ENCODE results near the gene ABCC2. TPM values are rescaled to one million over a fixed set of nuclear protein-coding genes. Genes with fewer than 3 reads are reported as not detected.

ABCC2 gene
- total RNA-seq, 2 experiments from 2014 or later = 0.62 to 1.6 TPM

GRCh38 chr10:99754670-99755069 is 27.8 kb upstream of the ABCC2 start:
- intact Hi-C loops (cut with DNase I, micrococcal nuclease) = no loop called here
- H3K4me1 Mint-ChIP-seq = no peaks in the 10 kb centered on the region
- H3K27me3 Mint-ChIP-seq = no peaks in the 10 kb centered on the region
- H3K27ac Mint-ChIP-seq = no peak overlapping the region
- CTCF ChIA-PET = no interaction called here
- DNase-seq (no peak), ATAC-seq (no peak)
- H3K9me3 Mint-ChIP-seq (ENCODE audit: low read depth) = no peaks in the 10 kb centered on the region
- H3K36me3 Mint-ChIP-seq (ENCODE audit: low read depth) = peaks cover 75% of the 10 kb centered on the region
- POLR2A ChIA-PET = no interaction called here
- no peak overlapping the region for H3K4me3 Mint-ChIP-seq

- Mint-ChIP-seq H3K27me3 (no peaks in the 10 kb centered on the region), H3K9me3 (ENCODE audit: low read depth) (no peaks in the 10 kb centered on the region), H3K4me3 (no peak overlapping the region), H3K36me3 (ENCODE audit: low read depth) (peaks cover 76% of the 10 kb centered on the region), H3K4me1 (no peaks in the 10 kb centered on the region), H3K27ac (no peak overlapping the region)
- DNase-seq = no peak
- intact Hi-C loops (cut with DNase I, micrococcal nuclease) = no loop called here
- ChIA-PET POLR2A (no interaction called here), CTCF (no interaction called here)
- no peak for ATAC-seq
These were observed 26.3 kb upstream of the ABCC2 start for GRCh38 chr10:99756159-99756558.

- Mint-ChIP-seq H3K27ac (no peak overlapping the region), H3K27me3 (no peaks in the 10 kb centered on the region), H3K4me1 (no peaks in the 10 kb centered on the region), H3K4me3 (no peak overlapping the region), H3K36me3 (ENCODE audit: low read depth) (peaks cover 79% of the 10 kb centered on the region), H3K9me3 (ENCODE audit: low read depth) (peaks cover 8% of the 10 kb centered on the region)
- no peak for ATAC-seq
- intact Hi-C loops (cut with DNase I, micrococcal nuclease) = no loop called here
- CTCF ChIA-PET = no interaction called here
- POLR2A ChIA-PET = interaction anchor here (0.6 kb wide), 1 partner anchor 634 kb away, joined by 4 read pairs; no protein-coding TSS in a partner anchor
- no peak for DNase-seq
These were observed 24.1 kb upstream of the ABCC2 start for GRCh38 chr10:99758211-99758891.

- Mint-ChIP-seq H3K9me3 (ENCODE audit: low read depth) (peaks cover 9% of the 10 kb centered on the region), H3K4me3 (no peak overlapping the region), H3K36me3 (ENCODE audit: low read depth) (peaks cover 73% of the 10 kb centered on the region), H3K4me1 (no peaks in the 10 kb centered on the region), H3K27ac (no peak overlapping the region), H3K27me3 (no peaks in the 10 kb centered on the region)
- POLR2A ChIA-PET = no interaction called here
- ATAC-seq (no peak), DNase-seq (no peak)
- intact Hi-C loops (cut with DNase I, micrococcal nuclease) = no loop called here
- CTCF ChIA-PET = interaction anchor here (0.6 kb wide), 1 partner anchor 367 kb away, joined by 4 read pairs; no protein-coding TSS in a partner anchor
These were observed 22.1 kb upstream of the ABCC2 start for GRCh38 chr10:99760321-99760720.

- DNase-seq = no peak
- H3K9me3 Mint-ChIP-seq (ENCODE audit: low read depth) = peaks cover 9% of the 10 kb centered on the region
- ChIA-PET CTCF (no interaction called here), POLR2A (no interaction called here)
- H3K4me1 Mint-ChIP-seq = no peaks in the 10 kb centered on the region
- intact Hi-C loops (cut with DNase I, micrococcal nuclease) = no loop called here
- H3K4me3 Mint-ChIP-seq = no peak overlapping the region
- H3K36me3 Mint-ChIP-seq (ENCODE audit: low read depth) = peaks cover 62% of the 10 kb centered on the region
- no peak overlapping the region for H3K27ac Mint-ChIP-seq
- H3K27me3 Mint-ChIP-seq = no peaks in the 10 kb centered on the region
- no peak for ATAC-seq
These were observed 21.1 kb upstream of the ABCC2 start for GRCh38 chr10:99761365-99761764.

- ATAC-seq (no peak), DNase-seq (no peak)
- H3K27ac Mint-ChIP-seq = no peak overlapping the region
- intact Hi-C loops (cut with DNase I, micrococcal nuclease) = no loop called here
- peaks cover 25% of the 10 kb centered on the region for H3K36me3 Mint-ChIP-seq (ENCODE audit: low read depth)
- H3K9me3 Mint-ChIP-seq (ENCODE audit: low read depth) = peaks cover 10% of the 10 kb centered on the region
- H3K27me3 Mint-ChIP-seq = no peaks in the 10 kb centered on the region
- CTCF ChIA-PET = no interaction called here
- H3K4me1 Mint-ChIP-seq = no peaks in the 10 kb centered on the region
- no peak overlapping the region for H3K4me3 Mint-ChIP-seq
- POLR2A ChIA-PET = no interaction called here
These were observed 16.7 kb upstream of the ABCC2 start for GRCh38 chr10:99765672-99766301.

- Mint-ChIP-seq H3K36me3 (ENCODE audit: low read depth) (peaks cover 21% of the 10 kb centered on the region), H3K27me3 (no peaks in the 10 kb centered on the region), H3K4me3 (no peak overlapping the region), H3K4me1 (no peaks in the 10 kb centered on the region), H3K9me3 (ENCODE audit: low read depth) (peaks cover 10% of the 10 kb centered on the region), H3K27ac (no peak overlapping the region)
- ChIA-PET CTCF (no interaction called here), POLR2A (no interaction called here)
- intact Hi-C loops (cut with DNase I, micrococcal nuclease) = no loop called here
- no peak for ATAC-seq
- no peak for DNase-seq
These were observed 16.1 kb upstream of the ABCC2 start for GRCh38 chr10:99766302-99766681.

- Mint-ChIP-seq H3K4me3 (no peak overlapping the region), H3K36me3 (ENCODE audit: low read depth) (peaks cover 11% of the 10 kb centered on the region), H3K27ac (no peak overlapping the region), H3K27me3 (no peaks in the 10 kb centered on the region), H3K9me3 (ENCODE audit: low read depth) (peaks cover 3% of the 10 kb centered on the region), H3K4me1 (no peaks in the 10 kb centered on the region)
- ATAC-seq = no peak
- POLR2A ChIA-PET = no interaction called here
- CTCF ChIA-PET = no interaction called here
- intact Hi-C loops (cut with DNase I, micrococcal nuclease) = no loop called here
- DNase-seq = no peak
These were observed 14.5 kb upstream of the ABCC2 start for GRCh38 chr10:99767901-99768300.

GRCh38 chr10:99768556-99768955 is 13.9 kb upstream of the ABCC2 start:
- Mint-ChIP-seq H3K36me3 (ENCODE audit: low read depth) (peaks cover 6% of the 10 kb centered on the region), H3K4me3 (no peak overlapping the region), H3K27ac (no peak overlapping the region), H3K9me3 (ENCODE audit: low read depth) (peaks cover 2% of the 10 kb centered on the region), H3K27me3 (no peaks in the 10 kb centered on the region), H3K4me1 (no peaks in the 10 kb centered on the region)
- intact Hi-C loops (cut with DNase I, micrococcal nuclease) = no loop called here
- ATAC-seq = no peak
- POLR2A ChIA-PET = no interaction called here
- CTCF ChIA-PET = interaction anchor here (0.6 kb wide), 2 partner anchors 13 to 147 kb away, joined by 3 to 4 read pairs; no protein-coding TSS in a partner anchor
- no peak for DNase-seq

GRCh38 chr10:99769706-99770105 is 12.7 kb upstream of the ABCC2 start:
- CTCF ChIA-PET = no interaction called here
- intact Hi-C loops (cut with DNase I, micrococcal nuclease) = no loop called here
- no peaks in the 10 kb centered on the region for H3K4me1 Mint-ChIP-seq
- DNase-seq (no peak), ATAC-seq (no peak)
- POLR2A ChIA-PET = interaction anchor here (0.7 kb wide), 1 partner anchor 185 kb away, joined by 3 read pairs; no protein-coding TSS in a partner anchor
- no peak overlapping the region for H3K27ac Mint-ChIP-seq
- H3K9me3 Mint-ChIP-seq (ENCODE audit: low read depth) = peaks cover 2% of the 10 kb centered on the region
- H3K36me3 Mint-ChIP-seq (ENCODE audit: low read depth) = peaks cover 2% of the 10 kb centered on the region
- H3K27me3 Mint-ChIP-seq = no peaks in the 10 kb centered on the region
- no peak overlapping the region for H3K4me3 Mint-ChIP-seq

- H3K27ac Mint-ChIP-seq = no peak overlapping the region
- no peaks in the 10 kb centered on the region for H3K27me3 Mint-ChIP-seq
- ATAC-seq (no peak), DNase-seq (no peak)
- no peaks in the 10 kb centered on the region for H3K4me1 Mint-ChIP-seq
- intact Hi-C loops (cut with DNase I, micrococcal nuclease) = no loop called here
- H3K36me3 Mint-ChIP-seq (ENCODE audit: low read depth) = peaks cover 2% of the 10 kb centered on the region
- H3K9me3 Mint-ChIP-seq (ENCODE audit: low read depth) = peaks cover 2% of the 10 kb centered on the region
- H3K4me3 Mint-ChIP-seq = no peak overlapping the region
- CTCF ChIA-PET = no interaction called here
- POLR2A ChIA-PET = interaction anchor here (0.7 kb wide), 1 partner anchor 185 kb away, joined by 3 read pairs; no protein-coding TSS in a partner anchor
These were observed 11.9 kb upstream of the ABCC2 start for GRCh38 chr10:99770408-99771045.

GRCh38 chr10:99775850-99776249 is 6.6 kb upstream of the ABCC2 start:
- Mint-ChIP-seq H3K36me3 (ENCODE audit: low read depth) (no peaks in the 10 kb centered on the region), H3K27ac (no peak overlapping the region), H3K4me3 (no peak overlapping the region), H3K27me3 (no peaks in the 10 kb centered on the region), H3K9me3 (ENCODE audit: low read depth) (peaks cover 2% of the 10 kb centered on the region), H3K4me1 (peaks cover 7% of the 10 kb centered on the region)
- intact Hi-C loops (cut with DNase I, micrococcal nuclease) = no loop called here
- CTCF ChIA-PET = no interaction called here
- ATAC-seq = no peak
- POLR2A ChIA-PET = no interaction called here
- DNase-seq = no peak
